ENCODE data around the gene RFX3. TPM values are rescaled to one million over a fixed set of nuclear protein-coding genes. Genes with fewer than 3 reads are reported as not detected.
A peak's percentile ranks its signal among the peaks of the same experiment; 100 is the strongest.

RFX3 gene
- total RNA-seq, 2 experiments from 2014 or later: 22.9 to 24.8 TPM

GRCh38 chr9:3444016-3444415 is 81.8 kb downstream of the RFX3 start:
- no peak for TF ChIP-seq CTCF (IDR thresholded peaks at IDR 0.05)
- intact Hi-C loops (cut with DNase I, micrococcal nuclease): loop anchor here (5.0 kb wide), 3 partner anchors 202 to 587 kb away; no protein-coding TSS in a partner anchor
- Mint-ChIP-seq H3K4me1 (ENCODE audit: low read depth) (peaks cover 18% of the 10 kb centered on the region), H3K27ac (no peak overlapping the region), H3K27me3 (no peaks in the 10 kb centered on the region), H3K9me3 (peaks cover 3% of the 10 kb centered on the region), H3K36me3 (ENCODE audit: low read depth) (no peaks in the 10 kb centered on the region), H3K4me3 (no peak overlapping the region)
- Histone ChIP-seq H3K36me3 (ENCODE audit: insufficient read depth, low read length) (no peaks in the 10 kb centered on the region), H3K4me1 (ENCODE audit: insufficient read depth, low read length) (no peaks in the 10 kb centered on the region), H3K27ac (ENCODE audit: low read depth in 1 of 2, low read length in 2 of 2) (no peak overlapping the region), H3K9me3 (ENCODE audit: control insufficient read depth in 1 of 2, insufficient read depth in 1 of 2, low read length in 2 of 2) (no peaks in the 10 kb centered on the region), H3K27me3 (ENCODE audit: control insufficient read depth in 1 of 2, insufficient read depth in 2 of 2, low read length in 2 of 2) (no peaks in the 10 kb centered on the region), H3K4me3 (ENCODE audit: low read length) (no peak overlapping the region)
- POLR2A ChIA-PET: no interaction called here
- no peak for ATAC-seq (ENCODE audit: poor library complexity)
- no peak for DNase-seq
- CTCF ChIA-PET: interaction anchor here (1.5 kb wide), 1 partner anchor 23 kb away, joined by 5 read pairs; no protein-coding TSS in a partner anchor

GRCh38 chr9:3441197-3441816 is 84.5 kb downstream of the RFX3 start:
- peak; percentile 88 for ATAC-seq (ENCODE audit: poor library complexity)
- POLR2A ChIA-PET: interaction anchor here (1.9 kb wide), 1 partner anchor 85 kb away, joined by 11 read pairs; the partner anchor contains the start of gene RFX3
- no peaks in the 10 kb centered on the region for H3K27me3 Mint-ChIP-seq
- CTCF ChIA-PET: interaction anchor here (0.6 to 1.8 kb wide), 18 partner anchors 9 to 200 kb away, joined by 3 to 8 read pairs (median 4); no protein-coding TSS in a partner anchor
- no peak overlapping the region for H3K27ac Mint-ChIP-seq
- peaks cover 12% of the 10 kb centered on the region for H3K4me1 Mint-ChIP-seq (ENCODE audit: low read depth)
- Histone ChIP-seq H3K9me3 (ENCODE audit: control insufficient read depth in 1 of 2, insufficient read depth in 1 of 2, low read length in 2 of 2) (no peaks in the 10 kb centered on the region), H3K4me1 (ENCODE audit: insufficient read depth, low read length) (no peaks in the 10 kb centered on the region), H3K27me3 (ENCODE audit: control insufficient read depth in 1 of 2, insufficient read depth in 2 of 2, low read length in 2 of 2) (no peaks in the 10 kb centered on the region), H3K36me3 (ENCODE audit: insufficient read depth, low read length) (no peaks in the 10 kb centered on the region), H3K27ac (ENCODE audit: low read depth in 1 of 2, low read length in 2 of 2) (no peak overlapping the region), H3K4me3 (ENCODE audit: low read length) (no peak overlapping the region)
- peaks cover 7% of the 10 kb centered on the region for H3K36me3 Mint-ChIP-seq (ENCODE audit: low read depth)
- intact Hi-C loops (cut with DNase I, micrococcal nuclease): loop anchor here (1.0 to 5.0 kb wide), 4 partner anchors 199 to 584 kb away; no protein-coding TSS in a partner anchor
- peaks cover 3% of the 10 kb centered on the region for H3K9me3 Mint-ChIP-seq
- peak; percentile 62 for TF ChIP-seq CTCF (IDR thresholded peaks at IDR 0.05)
- peak in 13 of 14 experiments; percentile 7 to 72 (median 29) for DNase-seq
- H3K4me3 Mint-ChIP-seq: no peak overlapping the region

GRCh38 chr9:3436629-3437420 is 89.0 kb downstream of the RFX3 start:
- H3K4me3 ChIP-seq (ENCODE audit: low read length): no peak overlapping the region
- H3K36me3 ChIP-seq (ENCODE audit: insufficient read depth, low read length): no peaks in the 10 kb centered on the region
- H3K27ac ChIP-seq (ENCODE audit: low read depth in 1 of 2, low read length in 2 of 2): no peak overlapping the region
- peaks cover 19% of the 10 kb centered on the region for H3K4me1 Mint-ChIP-seq (ENCODE audit: low read depth)
- no peaks in the 10 kb centered on the region for H3K27me3 ChIP-seq (ENCODE audit: control insufficient read depth in 1 of 2, insufficient read depth in 2 of 2, low read length in 2 of 2)
- ChIA-PET CTCF (no interaction called here), POLR2A (no interaction called here)
- no peaks in the 10 kb centered on the region for H3K27me3 Mint-ChIP-seq
- H3K9me3 ChIP-seq (ENCODE audit: control insufficient read depth in 1 of 2, insufficient read depth in 1 of 2, low read length in 2 of 2): no peaks in the 10 kb centered on the region
- DNase-seq (no peak), ATAC-seq (ENCODE audit: poor library complexity) (no peak)
- TF ChIP-seq CTCF (IDR thresholded peaks at IDR 0.05): no peak
- no peak overlapping the region for H3K27ac Mint-ChIP-seq
- H3K36me3 Mint-ChIP-seq (ENCODE audit: low read depth): peaks cover 26% of the 10 kb centered on the region
- H3K4me1 ChIP-seq (ENCODE audit: insufficient read depth, low read length): no peaks in the 10 kb centered on the region
- no peaks in the 10 kb centered on the region for H3K9me3 Mint-ChIP-seq
- intact Hi-C loops (cut with DNase I, micrococcal nuclease): no loop called here
- no peak overlapping the region for H3K4me3 Mint-ChIP-seq
